Cardiac fibroblast (primary cell): ENCODE results near the gene WDR36.
A peak's percentile ranks its signal among the peaks of the same experiment; 100 is the strongest.

ENCODE experiments used
- DNase-seq, 2 donors: peaks; one replicate each; pipeline versions ENCODE4 v3.0.0 to v3.0.0-alpha.2; 2010; ENCODE audit warnings: low read depth in 2 of 2
- H3K4me3 ChIP-seq, 2 donors: replicated peaks in 1 of 2; 1 replicate in 1 of 2; 2 replicates in 1 of 2; pipeline ENCODE4 v1.5.1; 2011; ENCODE audit warnings: low read depth in 2 of 2, low read length in 2 of 2, mild to moderate bottlenecking in 2 of 2, moderate library complexity in 1 of 2
- CTCF ChIP-seq: IDR thresholded peaks from one replicate; pipeline ENCODE4 v1.5.1; 2011; ENCODE audit warnings: low read depth, mild to moderate bottlenecking, low read length, inconsistent platforms

WDR36 gene

GRCh38 chr5:111092062-111092853 is at the start of gene WDR36:
Gene WDR36 (plus strand): TSS chr5:111092348. CDS start chr5:111092457, 109 bp downstream.
- peak; percentile 95 to 96 for DNase-seq
- no peak for TF ChIP-seq CTCF
- H3K4me3 ChIP-seq: peak within 1 kb of the TSS; percentile 92 to 98

- DNase-seq: peak; percentile 17 to 62
- no peak overlapping the region for H3K4me3 ChIP-seq
- no peak for TF ChIP-seq CTCF
Measured at GRCh38 chr5:111043712-111044506, 48.2 kb upstream of the WDR36 start.

GRCh38 chr5:111058064-111058463 is 34.1 kb upstream of the WDR36 start:
- no peak for TF ChIP-seq CTCF
- no peak for DNase-seq

GRCh38 chr5:111060169-111060568 is 32.0 kb upstream of the WDR36 start:
- no peak for DNase-seq
- no peak for TF ChIP-seq CTCF
- no peak overlapping the region for H3K4me3 ChIP-seq

More at GRCh38 chr5:111058064-111058463, 34.1 kb upstream of the WDR36 start:
- H3K4me3 ChIP-seq: no peak overlapping the region

GRCh38 chr5:111061618-111062017 is 30.5 kb upstream of the WDR36 start:
- TF ChIP-seq CTCF: no peak
- H3K4me3 ChIP-seq: no peak overlapping the region
- no peak for DNase-seq

GRCh38 chr5:111063709-111064322 is 28.3 kb upstream of the WDR36 start:
- TF ChIP-seq CTCF: peak; percentile 62
- DNase-seq: peak; percentile 19 to 49
- no peak overlapping the region for H3K4me3 ChIP-seq
